Measurements from ENCODE around the gene LMBR1. TPM values are rescaled to one million over a fixed set of nuclear protein-coding genes. Genes with fewer than 3 reads are reported as not detected.

Gene LMBR1
- polyA plus RNA-seq, 3 donors: 14.8 to 24.4 (median 21.2) TPM

GRCh38 chr7:156693627-156694026, 199.4 kb downstream of the LMBR1 start:
- no peaks in the 10 kb centered on the region for H3K27me3 ChIP-seq (ENCODE audit: control insufficient read depth in 2 of 2, insufficient read depth in 2 of 2, low read length in 2 of 2)
- TF ChIP-seq CTCF (IDR thresholded peaks at IDR 0.05): no peak
- H3K79me2 ChIP-seq (ENCODE audit: insufficient read depth, low read length): no peaks in the 10 kb centered on the region
- no peak overlapping the region for H2AFZ ChIP-seq (ENCODE audit: insufficient read depth, low read depth, low read length, poor library complexity, severe bottlenecking)
- intact Hi-C loops (cut with micrococcal nuclease): no loop called here
- peaks cover 12 to 37% of the 10 kb centered on the region in 2 donors for H3K36me3 Mint-ChIP-seq
- no peak overlapping the region for H3K9ac ChIP-seq (ENCODE audit: insufficient read depth, low read length, poor library complexity, severe bottlenecking)
- DNase-seq: no peak
- H3K4me3 ChIP-seq (replicated peaks in 1 of 3; ENCODE audit: low read depth in 2 of 3, low read length in 3 of 3): no peak overlapping the region
- H3K9me3 ChIP-seq (replicated peaks in 1 of 2; ENCODE audit: control insufficient read depth in 1 of 2, insufficient read depth in 1 of 2, low read length in 2 of 2): peaks cover 29 to 31% of the 10 kb centered on the region in 2 donors
- H3K4me2 ChIP-seq (replicated peaks; ENCODE audit: extremely low read depth, low read length, poor library complexity, severe bottlenecking): no peak overlapping the region
- no peaks in the 10 kb centered on the region for H4K20me1 ChIP-seq (ENCODE audit: insufficient read depth, low read length)
- peaks cover 0 to 9% of the 10 kb centered on the region in 2 donors for H3K36me3 ChIP-seq (replicated peaks in 1 of 2; ENCODE audit: control insufficient read depth in 1 of 2, insufficient read depth in 2 of 2, low read length in 2 of 2)
- peaks cover 17 to 42% (median 36%) of the 10 kb centered on the region in 7 donors for H3K9me3 Mint-ChIP-seq
- H3K4me1 ChIP-seq (ENCODE audit: control insufficient read depth in 1 of 2, insufficient read depth in 2 of 2, low read length in 2 of 2): no peaks in the 10 kb centered on the region
- peaks cover 0 to 2% (median 0%) of the 10 kb centered on the region in 3 donors for H3K27me3 Mint-ChIP-seq (ENCODE audit: low read depth in 3 of 3)
- H3K4me1 Mint-ChIP-seq: no peaks in the 10 kb centered on the region
- WGBS (ENCODE audit: insufficient coverage): no CpG with 5 or more reads among the region's 3 CpGs
- no peak overlapping the region for H3K27ac ChIP-seq (ENCODE audit: low read depth in 1 of 2, low read length in 2 of 2)
- H3K4me3 Mint-ChIP-seq: no peak overlapping the region
- no peak overlapping the region for H3K27ac Mint-ChIP-seq

- no peak overlapping the region for H3K4me3 Mint-ChIP-seq
- Histone ChIP-seq H3K4me1 (ENCODE audit: control insufficient read depth in 1 of 2, insufficient read depth in 2 of 2, low read length in 2 of 2) (no peaks in the 10 kb centered on the region), H4K20me1 (ENCODE audit: insufficient read depth, low read length) (no peaks in the 10 kb centered on the region), H3K4me3 (replicated peaks in 1 of 3; ENCODE audit: low read depth in 2 of 3, low read length in 3 of 3) (no peak overlapping the region), H3K9me3 (replicated peaks in 1 of 2; ENCODE audit: control insufficient read depth in 1 of 2, insufficient read depth in 1 of 2, low read length in 2 of 2) (peaks cover 22 to 23% of the 10 kb centered on the region in 2 donors), H3K36me3 (replicated peaks in 1 of 2; ENCODE audit: control insufficient read depth in 1 of 2, insufficient read depth in 2 of 2, low read length in 2 of 2) (peaks cover 0 to 1% of the 10 kb centered on the region in 2 donors), H3K27me3 (ENCODE audit: control insufficient read depth in 2 of 2, insufficient read depth in 2 of 2, low read length in 2 of 2) (no peaks in the 10 kb centered on the region), H3K27ac (ENCODE audit: low read depth in 1 of 2, low read length in 2 of 2) (no peak overlapping the region), H3K79me2 (ENCODE audit: insufficient read depth, low read length) (no peaks in the 10 kb centered on the region), H3K9ac (ENCODE audit: insufficient read depth, low read length, poor library complexity, severe bottlenecking) (no peak overlapping the region), H3K4me2 (replicated peaks; ENCODE audit: extremely low read depth, low read length, poor library complexity, severe bottlenecking) (no peak overlapping the region), H2AFZ (ENCODE audit: insufficient read depth, low read depth, low read length, poor library complexity, severe bottlenecking) (no peak overlapping the region)
- H3K4me1 Mint-ChIP-seq: no peaks in the 10 kb centered on the region
- H3K9me3 Mint-ChIP-seq: peaks cover 11 to 34% (median 28%) of the 10 kb centered on the region in 7 donors
- H3K36me3 Mint-ChIP-seq: peaks cover 12 to 31% of the 10 kb centered on the region in 2 donors
- intact Hi-C loops (cut with micrococcal nuclease): no loop called here
- no peak for TF ChIP-seq CTCF (IDR thresholded peaks at IDR 0.05)
- H3K27ac Mint-ChIP-seq: no peak overlapping the region
- DNase-seq: no peak
- no CpG with 5 or more reads among the region's 1 CpG for WGBS (ENCODE audit: insufficient coverage)
- H3K27me3 Mint-ChIP-seq (ENCODE audit: low read depth in 3 of 3): no peaks in the 10 kb centered on the region
Observed at GRCh38 chr7:156692849-156693248, 200.1 kb downstream of the LMBR1 start.

Data from CD14-positive monocyte (primary cell).